GM12878 (cell line): ENCODE data around the gene TMEM132C. TPM values are rescaled to one million over a fixed set of nuclear protein-coding genes. Genes with fewer than 3 reads are reported as not detected.

Experiments
- ATAC-seq: fragments of 200-7000 bp; cut with Tn5 transposase; 3 replicates; pipeline ENCODE4 v1.9.1; 2020; ENCODE audit warnings: mild to moderate bottlenecking, moderate library complexity
- BruUV-seq: library from RNA; stranded (reverse); fragments of 400-500 nt; replicated peaks from 2 replicates; lab custom pipeline; 2021; lab: Mats Ljungman, UMichigan
- CTCF ChIA-PET: fragments of 300-600 bp; sonication (Branson Sonifier 250); formaldehyde crosslinking; extraction: SDS; loops from one replicate; lab custom pipeline; 2021; ENCODE audit warnings: inconsistent platforms; lab: Yijun Ruan, JAX
- POLR2A ChIA-PET: fragments of 350-600 bp; formaldehyde crosslinking; extraction: SDS; loops from one replicate; lab custom pipeline; 2021; ENCODE audit warnings: inconsistent platforms; lab: Charles Lee
- RAD21 ChIA-PET: fragments of 300-600 bp; sonication (Branson Sonifier 250); formaldehyde crosslinking; loops from one replicate; lab custom pipeline; 2023; ENCODE audit warnings: antibody characterized with exemption; ENCODE audit not compliant: unreplicated experiment; lab: Charles Lee
- SMC1A ChIA-PET: fragments of 300-600 bp; sonication (Branson Sonifier 250); formaldehyde crosslinking; loops from one replicate; lab custom pipeline; 2023; ENCODE audit not compliant: unreplicated experiment, uncharacterized antibody; lab: Charles Lee
- DNase-seq: peaks from one replicate; pipeline ENCODE4 v3.0.0-alpha.2; 2011; ENCODE audit warnings: low read depth, low spot score
- FAIRE-seq: peaks from 3 replicates; lab custom pipeline; 2011; peaks lifted over from hg19 to GRCh38; lab: Jason Lieb, UNC
- H2AFZ ChIP-seq: 2 replicates; pipeline ENCODE4 v1.6.0; 2011; ENCODE audit warnings: low read depth, low read length, control low read depth; ENCODE audit not compliant: control insufficient read depth
- H3K27ac ChIP-seq: 2 replicates; pipeline ENCODE4 v1.5.1; 2011; ENCODE audit warnings: control low read depth; ENCODE audit not compliant: control insufficient read depth, insufficient read depth
- H3K27me3 ChIP-seq, 2 experiments: replicated peaks in 1 of 2; 2 replicates each; pipeline versions ENCODE4 v1.6.0 to v1.6.1; 2011; ENCODE audit warnings: low read length in 1 of 2; ENCODE audit not compliant: control insufficient read depth in 2 of 2, insufficient read depth in 2 of 2
- H3K36me3 ChIP-seq, 2 experiments: 2 replicates each; pipeline ENCODE4 v1.5.1; 2011; ENCODE audit warnings: low read length in 1 of 2; ENCODE audit not compliant: control insufficient read depth in 2 of 2, insufficient read depth in 2 of 2
- H3K4me1 ChIP-seq: 2 replicates; pipeline ENCODE4 v1.6.1; 2011; ENCODE audit warnings: mild to moderate bottlenecking, low read length, moderate library complexity, mixed read lengths; ENCODE audit not compliant: control insufficient read depth, insufficient read depth
- H3K4me2 ChIP-seq: 2 replicates; pipeline ENCODE4 v1.6.0; 2011; ENCODE audit warnings: control low read depth; ENCODE audit not compliant: control insufficient read depth, insufficient read depth
- H3K4me3 ChIP-seq: fragments of 200-600 bp; sonication (generic); 2 replicates; pipeline ENCODE4 v1.5.1; 2016
- H3K79me2 ChIP-seq: 2 replicates; pipeline ENCODE4 v1.6.0; 2011; ENCODE audit warnings: low read length; ENCODE audit not compliant: control insufficient read depth, insufficient read depth
- H3K9ac ChIP-seq: 2 replicates; pipeline ENCODE4 v1.8.0; 2011; ENCODE audit warnings: low read length, control low read depth, mixed read lengths; ENCODE audit not compliant: control insufficient read depth, insufficient read depth
- H3K9me3 ChIP-seq: replicated peaks from 3 replicates; pipeline ENCODE4 v1.5.1; 2011; ENCODE audit warnings: mild to moderate bottlenecking, low read length; ENCODE audit not compliant: control insufficient read depth, insufficient read depth
- H4K20me1 ChIP-seq: 2 replicates; pipeline ENCODE4 v1.6.0; 2011; ENCODE audit not compliant: control insufficient read depth, insufficient read depth
- MTA2 ChIP-seq: fragments of 450-650 bp; IDR thresholded peaks from 2 replicates; pipeline ENCODE4 v1.6.1; 2016; ENCODE audit warnings: low read depth, mild to moderate bottlenecking, moderate library complexity
- PBX3 ChIP-seq: IDR thresholded peaks from 2 replicates; pipeline ENCODE4 v1.6.1; 2011; ENCODE audit warnings: mild to moderate bottlenecking, low read depth, low read length, moderate library complexity; ENCODE audit not compliant: insufficient replicate concordance
- RELB ChIP-seq: fragments of 450-650 bp; IDR thresholded peaks from 2 replicates; pipeline ENCODE4 v1.6.1; 2017; ENCODE audit warnings: low read depth, mild to moderate bottlenecking, moderate library complexity
- SUPT20H ChIP-seq: IDR thresholded peaks from 2 replicates; pipeline ENCODE4 v1.6.1; 2011; ENCODE audit warnings: low read depth, mild to moderate bottlenecking, low read length, moderate library complexity, borderline replicate concordance; ENCODE audit not compliant: control insufficient read depth
- SUZ12 ChIP-seq: fragments of 200-600 bp; sonication (generic); IDR thresholded peaks from one replicate; pipeline ENCODE4 v1.6.1; 2018; ENCODE audit warnings: antibody characterized with exemption, mild to moderate bottlenecking; ENCODE audit not compliant: unreplicated experiment
- WGBS: methylation state at CpG from one replicate; pipeline ENCODE4 v1.1.6; 2016; ENCODE audit warnings: low lambda C conversion rate; ENCODE audit not compliant: insufficient replicate concordance, insufficient coverage; ENCODE audit errors: missing lambda C conversion rate; 5-methylcytosine and 5-hydroxymethylcytosine counted together
- in situ Hi-C: fragments of 300-500 bp; cut with MboI; formaldehyde crosslinking; loops from 9 replicates; pipeline ENCODE4 v1.14.3; 2018; ENCODE audit warnings: mixed read lengths
- intact Hi-C: fragments of 100-400 bp; cut with micrococcal nuclease; formaldehyde crosslinking; loops from one replicate; pipeline ENCODE4 v1.14.2; 2022; ENCODE audit not compliant: unreplicated experiment
- polyA plus RNA-seq, 11 experiments: library from polyadenylated mRNA; depleted of rRNA in 4 of 11; unstranded in 6 of 11; stranded (reverse) in 5 of 11; fragments of >200 nt; fragmentation: Nextera tagmentation in 4 of 11; fragmentation: Illumina TruSeq in 1 of 11; extraction: Ambion mirVana in 4 of 11; extraction: Trizol in 1 of 11; gene quantifications; 1 replicate in 1 of 11; 2 replicates in 10 of 11; pipeline versions ENCODE4 v1.2.1 to v1.2.3, GENCODE V29; 2011 to 2016; ENCODE audit warnings: inconsistent platforms in 2 of 11, missing spikeins in 2 of 11, low read depth in 1 of 11
- total RNA-seq, 4 experiments: library from RNA; depleted of rRNA in 3 of 4; stranded (reverse); fragments of >200 nt in 3 of 4; fragmentation: Illumina TruSeq in 1 of 4; extraction: Trizol in 1 of 4; gene quantifications; 2 replicates each; pipeline versions ENCODE4 v1.2.1 to v1.2.3, GENCODE V29; 2013 to 2021

Gene TMEM132C
- total and polyA plus RNA-seq, 10 of the 15 experiments (the other 5 are each of a cell fraction or from before 2014, with no cell fraction given) = not detected

GRCh38 chr12:128337431-128338170 is 70.6 kb downstream of the TMEM132C start:
- RAD21 ChIA-PET = no interaction called here
- POLR2A ChIA-PET = no interaction called here
- no peak for FAIRE-seq

More at GRCh38 chr12:128337431-128338170, 70.6 kb downstream of the TMEM132C start:
- SMC1A ChIA-PET = no interaction called here
- H3K4me2 ChIP-seq = no peak overlapping the region
- 27% methylated on average over 10 of the region's 10 CpGs for WGBS
- no peak overlapping the region for H3K27ac ChIP-seq
- H3K27me3 ChIP-seq = no peaks in the 10 kb centered on the region
- CTCF ChIA-PET = no interaction called here
- no peak for TF ChIP-seq SUPT20H
- TF ChIP-seq MTA2 = no peak
- TF ChIP-seq PBX3 = no peak
- no peak for TF ChIP-seq SUZ12
- TF ChIP-seq RELB = no peak
- in situ Hi-C loops (no loop called here), intact Hi-C loops (no loop called here)
- DNase-seq (no peak), ATAC-seq (no peak)
- H3K36me3 ChIP-seq = no peaks in the 10 kb centered on the region; a peak in 1 of 4 replicates
- H3K4me3 ChIP-seq = no peak overlapping the region
- H4K20me1 ChIP-seq = no peaks in the 10 kb centered on the region; the same call in 1 of the 2 replicates
- no peaks in the 10 kb centered on the region for H3K79me2 ChIP-seq
- no peak overlapping the region for H3K9ac ChIP-seq
- no peak overlapping the region for H2AFZ ChIP-seq
- H3K9me3 ChIP-seq = no peaks in the 10 kb centered on the region; the same call in 2 of the 3 replicates
- BruUV-seq = no TSS peak
- no peaks in the 10 kb centered on the region for H3K4me1 ChIP-seq
